Subcutaneous adipose tissue (tissue), 4 donors: ENCODE measurements around the gene MROH2B. TPM values are rescaled to one million over a fixed set of nuclear protein-coding genes. Genes with fewer than 3 reads are reported as not detected.

Experiments used
- CTCF ChIP-seq: fragments of 450-650 bp; IDR thresholded peaks from one replicate; pipeline ENCODE4 v1.5.1; 2016; ENCODE audit warnings: low read depth, mild to moderate bottlenecking, control low read depth, antibody characterized with exemption, moderate library complexity
- total RNA-seq, 4 donors: library from RNA; depleted of rRNA; stranded (reverse); fragments of >200 nt; gene quantifications; one replicate each; pipeline ENCODE4 v1.1.0, GENCODE V29; 2016

MROH2B gene
- total RNA-seq, 4 donors from 2014 or later: not detected

DNA sequence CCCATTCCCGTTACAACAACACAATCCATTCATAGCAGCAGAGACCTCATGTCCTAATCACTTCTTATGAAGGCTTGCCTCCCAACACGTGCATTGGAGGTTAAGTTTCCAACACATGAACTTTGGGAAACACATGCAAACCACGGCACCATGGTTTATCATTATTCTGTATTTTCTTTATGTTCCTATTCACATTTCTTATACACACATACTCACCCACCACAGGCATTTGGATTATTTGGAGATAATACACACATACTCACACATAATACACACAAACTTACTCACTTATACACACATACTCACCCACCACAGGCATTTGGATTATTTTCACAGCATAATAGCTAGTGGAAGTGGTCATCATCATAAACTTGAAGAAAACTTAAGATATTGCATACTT, 86.3 kb downstream of the MROH2B start:
- TF ChIP-seq CTCF: no peak

DNA sequence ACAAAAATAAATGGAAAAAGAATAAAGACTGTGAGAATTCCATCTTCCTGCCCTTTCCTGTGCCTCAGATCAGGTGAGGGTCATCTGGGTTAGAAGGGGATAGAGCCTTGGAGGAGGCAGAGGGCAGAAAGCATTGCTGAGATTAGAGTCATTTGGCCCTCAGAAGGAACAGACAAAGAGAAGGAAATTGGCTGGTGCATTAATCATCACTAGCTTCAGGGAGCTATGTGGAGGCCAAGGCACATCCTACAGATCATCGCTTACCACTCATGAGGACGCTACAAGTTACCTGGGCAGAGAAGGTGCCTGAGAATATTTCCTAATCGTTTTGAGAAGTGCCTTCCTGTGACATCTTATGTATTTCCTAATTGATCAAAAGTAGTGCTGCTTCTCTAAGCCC, 87.4 kb downstream of the MROH2B start:
- TF ChIP-seq CTCF: no peak

DNA sequence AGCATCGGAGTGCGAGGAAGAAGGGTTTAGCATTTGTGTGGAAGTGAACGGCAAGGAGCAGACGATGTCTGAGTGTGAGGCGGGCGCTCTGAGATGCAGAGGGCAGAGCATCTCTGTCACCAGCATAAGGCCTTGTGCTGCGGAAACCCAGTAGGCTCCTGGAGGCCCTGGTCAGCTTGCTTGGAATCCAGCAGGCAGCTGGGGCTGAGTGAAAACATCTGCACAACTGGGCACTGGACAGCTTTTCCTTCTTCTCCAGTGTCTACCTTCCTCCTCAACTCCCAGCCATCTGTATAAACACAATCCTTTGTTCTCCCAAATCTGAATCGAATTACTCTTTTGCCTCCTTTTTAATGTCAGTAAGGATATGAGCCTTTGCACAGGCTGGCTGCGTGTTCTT, 89.7 kb downstream of the MROH2B start:
- TF ChIP-seq CTCF: no peak

DNA sequence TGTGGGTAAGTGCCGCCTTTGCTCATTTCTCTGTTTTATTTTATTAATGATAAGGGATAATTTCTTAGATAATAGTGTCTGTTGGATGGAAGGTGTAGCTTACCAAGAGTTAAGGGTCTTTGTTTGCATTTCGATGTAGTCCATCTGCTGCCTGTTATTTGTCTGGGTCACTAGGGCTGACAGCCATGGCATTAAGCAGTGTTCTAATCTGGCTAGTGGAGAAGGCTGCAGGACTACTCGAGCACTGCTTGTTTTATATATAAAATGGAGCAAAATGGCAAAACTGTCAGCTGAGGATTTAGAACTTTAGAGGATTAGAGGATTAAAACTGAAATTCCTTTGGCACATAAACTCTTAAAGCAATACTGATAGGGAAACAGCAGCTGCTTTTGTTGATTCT, 94.3 kb downstream of the MROH2B start:
- no peak for TF ChIP-seq CTCF

DNA sequence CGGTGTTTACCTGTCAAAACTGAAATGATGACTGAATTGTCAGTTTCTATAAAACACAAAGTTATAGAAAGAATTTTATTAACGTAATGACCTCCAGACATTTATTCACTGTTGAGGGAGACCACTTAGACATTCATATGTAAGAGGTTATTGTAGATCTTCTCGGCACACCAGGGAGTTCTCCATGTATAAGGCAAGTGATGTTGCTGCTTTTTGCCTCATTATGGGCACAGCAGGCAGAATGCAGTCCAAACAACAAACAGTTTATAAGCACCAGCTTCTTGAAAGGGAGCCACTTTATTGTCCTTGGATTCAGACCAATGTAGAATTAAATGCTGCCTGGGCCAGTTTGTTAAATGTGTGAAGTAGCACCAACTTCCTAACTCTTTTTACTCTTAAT, 95.1 kb downstream of the MROH2B start:
- TF ChIP-seq CTCF: no peak

DNA sequence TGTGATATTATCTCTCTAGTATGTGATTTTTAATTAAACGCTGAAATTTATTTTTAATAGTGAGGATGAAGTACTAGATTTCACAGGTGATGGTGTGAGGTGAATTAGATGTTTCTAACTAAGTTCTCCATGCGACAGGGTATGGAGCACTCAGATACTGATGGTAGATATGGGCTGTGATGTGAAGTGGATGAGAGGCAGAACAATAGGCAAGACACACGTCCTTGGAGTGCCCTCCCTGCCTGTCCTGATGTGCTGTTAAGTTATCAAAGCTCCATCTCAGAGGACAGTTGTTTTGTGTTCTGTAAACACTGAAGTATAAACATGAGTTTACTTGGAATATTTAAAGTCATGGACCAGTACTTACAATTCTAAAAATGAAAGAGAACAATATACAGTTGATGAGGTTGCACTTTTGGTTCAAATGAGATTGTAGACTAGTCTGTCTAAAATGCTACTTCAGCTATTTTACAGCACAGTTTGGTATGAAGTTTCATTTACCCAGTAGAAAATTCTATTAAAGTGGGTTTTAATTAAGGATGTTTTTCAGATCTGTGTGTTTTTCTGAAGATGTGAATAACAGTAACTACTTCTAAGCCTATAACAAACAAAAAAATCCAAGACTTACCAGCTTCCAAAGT, 97.7 kb downstream of the MROH2B start:
- no peak for TF ChIP-seq CTCF

DNA sequence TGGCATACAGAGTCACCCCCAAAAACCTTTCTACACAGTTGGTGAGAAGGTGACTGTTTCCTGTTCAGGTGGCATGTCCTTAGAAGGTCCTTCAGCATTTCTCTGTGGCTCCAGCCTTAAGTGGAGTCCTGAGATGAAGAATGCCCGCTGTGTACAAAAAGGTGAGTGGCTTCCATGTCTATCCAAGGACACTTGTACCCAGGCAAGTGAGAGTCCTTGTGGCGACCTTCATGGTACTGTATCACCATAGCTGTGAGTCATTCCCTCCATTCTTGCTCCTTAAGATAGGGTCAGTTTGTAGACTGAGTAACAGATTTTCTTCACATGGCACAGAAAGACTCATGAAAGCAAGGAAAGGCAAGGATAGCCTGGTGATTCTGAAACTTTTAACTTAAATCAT, 98.7 kb downstream of the MROH2B start:
- no peak for TF ChIP-seq CTCF
